ENCODE measurements around the gene ADAMTS13.

The ADAMTS13 gene

GRCh38 chr9:133456409-133456808 lies 34.2 kb downstream of the ADAMTS13 start:
- DNase-seq = no peak

GRCh38 chr9:133457233-133457632 lies 35.1 kb downstream of the ADAMTS13 start:
- no peak for DNase-seq

- DNase-seq = no peak
These were observed 35.6 kb downstream of the ADAMTS13 start for GRCh38 chr9:133457748-133458147.

GRCh38 chr9:133458643-133459312 lies 36.6 kb downstream of the ADAMTS13 start:
- DNase-seq = no peak

GRCh38 chr9:133459476-133460404 lies 37.6 kb downstream of the ADAMTS13 start, which contains the start of gene CACFD1:
Gene CACFD1, plus strand, starts transcription at chr9:133459978. Its CDS starts 89 bp downstream, at chr9:133460067.
- DNase-seq = peak; percentile 97

- DNase-seq = no peak
These were observed 38.4 kb downstream of the ADAMTS13 start for GRCh38 chr9:133460405-133461175.

- no peak for DNase-seq
These were observed 39.8 kb downstream of the ADAMTS13 start for GRCh38 chr9:133461975-133462374.

GRCh38 chr9:133463234-133463863 lies 41.2 kb downstream of the ADAMTS13 start:
- DNase-seq = peak; percentile 15

- no peak for DNase-seq
These were observed 41.9 kb downstream of the ADAMTS13 start for GRCh38 chr9:133463864-133464615.

- no peak for DNase-seq
These were observed 42.5 kb downstream of the ADAMTS13 start for GRCh38 chr9:133464638-133465037.

- DNase-seq = no peak
These were observed 43.8 kb downstream of the ADAMTS13 start for GRCh38 chr9:133465984-133466383.

- no peak for DNase-seq
These were observed 44.9 kb downstream of the ADAMTS13 start for GRCh38 chr9:133467101-133467500.

- no peak for DNase-seq
These were observed 46.2 kb downstream of the ADAMTS13 start for GRCh38 chr9:133468374-133468773.

GRCh38 chr9:133468777-133469421 lies 46.7 kb downstream of the ADAMTS13 start:
- DNase-seq = no peak

- no peak for DNase-seq
These were observed 48.3 kb downstream of the ADAMTS13 start for GRCh38 chr9:133470427-133470924.

GRCh38 chr9:133470988-133471387 lies 48.8 kb downstream of the ADAMTS13 start:
- DNase-seq = no peak

- no peak for DNase-seq
These were observed 49.5 kb downstream of the ADAMTS13 start for GRCh38 chr9:133471551-133472276.

GRCh38 chr9:133472277-133472645 lies 50.1 kb downstream of the ADAMTS13 start:
- DNase-seq = no peak

GRCh38 chr9:133472753-133473378 lies 50.7 kb downstream of the ADAMTS13 start:
- DNase-seq = no peak

- no peak for DNase-seq
These were observed 51.6 kb downstream of the ADAMTS13 start for GRCh38 chr9:133473743-133474142.

Measured in CD4-positive, alpha-beta T cell treated with Interleukin-6 for 4 hours (primary cell).